HEK293 (cell line): ENCODE data around the gene LDLRAD4.

Experiments used
- ATF2 ChIP-seq: fragments of 450-650 bp; formaldehyde crosslinking; IDR thresholded peaks from 2 replicates; pipeline ENCODE4 v1.5.1; 2016; ENCODE audit warnings: missing biosample characterization, missing genetic modification characterization, low read depth
- CTCF ChIP-seq: fragments of 450-650 bp; formaldehyde crosslinking; IDR thresholded peaks from 2 replicates; pipeline ENCODE4 v1.5.1; 2016; ENCODE audit warnings: missing biosample characterization, missing genetic modification characterization
- IKZF3 ChIP-seq: fragments of 450-650 bp; IDR thresholded peaks from 2 replicates; pipeline ENCODE4 v1.5.0; 2018; ENCODE audit warnings: missing biosample characterization, mild to moderate bottlenecking, missing genetic modification characterization, moderate library complexity
- REST ChIP-seq: fragments of 450-650 bp; formaldehyde crosslinking; IDR thresholded peaks from 2 replicates; pipeline ENCODE4 v1.5.1; 2016; ENCODE audit warnings: missing biosample characterization, missing genetic modification characterization
- ZBTB8A ChIP-seq: fragments of 450-650 bp; formaldehyde crosslinking; IDR thresholded peaks from 2 replicates; pipeline ENCODE4 v1.5.1; 2016; ENCODE audit warnings: missing biosample characterization, missing genetic modification characterization
- ZNF302 ChIP-seq: fragments of 450-650 bp; formaldehyde crosslinking; IDR thresholded peaks from 2 replicates; pipeline ENCODE4 v1.5.1; 2016; ENCODE audit warnings: missing biosample characterization, missing genetic modification characterization, low read depth
- ZNF501 ChIP-seq: fragments of 450-650 bp; formaldehyde crosslinking; IDR thresholded peaks from 2 replicates; pipeline ENCODE4 v1.5.1; 2016; ENCODE audit warnings: missing biosample characterization, missing genetic modification characterization
- ZNF561 ChIP-seq: fragments of 450-650 bp; IDR thresholded peaks from 2 replicates; pipeline ENCODE4 v1.5.1; 2018; ENCODE audit warnings: missing biosample characterization, missing genetic modification characterization, borderline replicate concordance
- ZSCAN30 ChIP-seq: fragments of 450-650 bp; IDR thresholded peaks from 2 replicates; pipeline ENCODE4 v1.5.1; 2018; ENCODE audit warnings: missing biosample characterization, mild to moderate bottlenecking, missing genetic modification characterization, moderate library complexity

DNA sequence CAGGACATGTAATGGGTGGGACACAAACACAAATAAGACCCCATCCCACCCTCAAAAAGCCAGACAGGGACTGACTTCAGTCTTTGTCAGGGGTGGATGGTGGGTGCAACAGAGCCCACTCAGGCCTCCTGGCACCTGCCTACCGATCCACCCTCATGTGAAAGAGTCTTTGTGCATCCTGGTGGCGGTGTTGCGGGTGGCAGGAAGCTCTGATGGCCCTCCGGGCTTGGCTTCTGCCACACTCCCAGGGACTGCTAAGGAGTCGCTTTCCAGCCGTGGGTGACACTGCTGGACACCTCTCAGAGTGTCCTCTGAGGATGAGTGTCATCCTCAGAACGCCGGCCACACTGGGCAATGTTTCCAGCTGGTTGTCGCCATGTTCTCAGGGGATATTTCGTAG, 92.6 kb downstream of the LDLRAD4 start:
- TF ChIP-seq CTCF (no peak), ATF2 (tag by site-specific recombination) (no peak), ZNF302 (no peak), ZSCAN30 (tag by site-specific recombination) (no peak), REST (tag by site-specific recombination) (no peak), ZBTB8A (tag by site-specific recombination) (no peak), ZNF501 (tag by site-specific recombination) (no peak), IKZF3 (tag by site-specific recombination) (no peak), ZNF561 (no peak)
